Measurements from ENCODE around the gene CRACR2B. TPM values are rescaled to one million over a fixed set of nuclear protein-coding genes. Genes with fewer than 3 reads are reported as not detected.

CRACR2B gene
- total and polyA plus RNA-seq, 10 donors, result 6.1 to 34.1 (median 14.5) TPM

GRCh38 chr11:825366-826226, 2.1 kb upstream of the CRACR2B start:
- Histone ChIP-seq H3K4me3 (no peak overlapping the region), H3K4me1 (peaks cover 49 to 99% (median 78%) of the 10 kb centered on the region in 6 donors), H3K36me3 (peaks cover 0 to 49% (median 34%) of the 10 kb centered on the region in 6 donors), H3K27ac (peak overlapping the region in 3 of 8 donors; percentile 63 to 87 (median 86)), H3K9me3 (no peaks in the 10 kb centered on the region), H3K27me3 (replicated peaks in 1 of 7) (peaks cover 0 to 40% (median 19%) of the 10 kb centered on the region in 7 donors)
- intact Hi-C loops (cut with DNase I; ENCODE audit: low total_unique reads), result no loop called here
- TF ChIP-seq POLR2AphosphoS5 (IDR thresholded peaks at IDR 0.05) (peak; percentile 31 to 66 (median 39)), CTCF (IDR thresholded peaks at IDR 0.05 in 8 of 11, conservative IDR thresholded peaks at IDR 0.05 in 3 of 11) (no peak)
- DNase-seq, result no peak
- WGBS, 5 donors, result 74 to 96% (median 82%) methylated on average over 7 to 12 of the region's 12 CpGs

DNA sequence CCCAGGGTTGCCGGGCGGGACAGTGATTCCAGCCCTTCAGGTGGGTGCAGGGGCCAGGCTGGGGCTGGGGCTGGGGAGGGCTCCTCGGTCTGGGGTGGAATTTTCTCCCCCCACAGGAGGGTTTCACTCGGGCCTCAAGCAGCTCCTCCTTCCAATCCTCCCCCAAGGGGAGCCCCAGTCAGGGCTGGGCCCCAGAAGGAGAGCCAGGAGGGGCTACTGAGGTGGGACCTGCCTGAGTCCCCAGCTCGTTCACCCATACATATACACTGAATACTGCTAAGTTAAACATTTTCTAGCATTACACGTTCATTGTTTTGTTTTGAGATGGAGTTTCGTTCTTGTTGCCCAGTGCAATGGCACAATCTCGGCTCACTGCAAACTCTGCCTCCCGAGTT, 1.5 kb upstream of the CRACR2B start:
- peak overlapping the region in 5 of 8 donors; percentile 63 to 88 (median 86) for H3K27ac ChIP-seq
- DNase-seq, result no peak
- no peaks in the 10 kb centered on the region for H3K9me3 ChIP-seq
- H3K27me3 ChIP-seq (replicated peaks in 1 of 7), result peaks cover 0 to 46% (median 22%) of the 10 kb centered on the region in 7 donors
- intact Hi-C loops (cut with DNase I; ENCODE audit: low total_unique reads), result no loop called here
- H3K36me3 ChIP-seq, result peaks cover 0 to 47% (median 34%) of the 10 kb centered on the region in 6 donors
- TF ChIP-seq POLR2AphosphoS5 (IDR thresholded peaks at IDR 0.05), result peak in 1 of 3 donors; percentile 4
- no peak for TF ChIP-seq CTCF (IDR thresholded peaks at IDR 0.05 in 8 of 11, conservative IDR thresholded peaks at IDR 0.05 in 3 of 11)
- WGBS, 5 donors, result 63 to 88% (median 69%) methylated on average over 6 to 9 of the region's 9 CpGs
- H3K4me3 ChIP-seq, result peak overlapping the region in 2 of 8 donors; percentile 55 to 74
- peaks cover 49 to 99% (median 78%) of the 10 kb centered on the region in 6 donors for H3K4me1 ChIP-seq

GRCh38 chr11:826836-827145, 928 bp upstream of the CRACR2B start:
- Histone ChIP-seq H3K27me3 (replicated peaks in 1 of 7) (peaks cover 0 to 52% (median 22%) of the 10 kb centered on the region in 7 donors), H3K4me3 (peak overlapping the region; percentile 29 to 74 (median 50)), H3K9me3 (no peaks in the 10 kb centered on the region), H3K27ac (peak overlapping the region in 7 of 8 donors; percentile 63 to 88 (median 80)), H3K4me1 (peaks cover 46 to 99% (median 78%) of the 10 kb centered on the region in 6 donors), H3K36me3 (peaks cover 0 to 42% (median 34%) of the 10 kb centered on the region in 6 donors)
- no peak for DNase-seq
- intact Hi-C loops (cut with DNase I; ENCODE audit: low total_unique reads), result no loop called here
- 0 to 2% (median 1%) methylated on average over 10 to 22 of the region's 22 CpGs for WGBS, 5 donors
- TF ChIP-seq POLR2AphosphoS5 (IDR thresholded peaks at IDR 0.05) (peak in 1 of 3 donors; percentile 21), CTCF (IDR thresholded peaks at IDR 0.05 in 8 of 11, conservative IDR thresholded peaks at IDR 0.05 in 3 of 11) (no peak)

Measured in spleen (tissue), 11 donors.